Endometrial microvascular endothelial cells (primary cell): ENCODE measurements around the gene HAUS7. TPM values are rescaled to one million over a fixed set of nuclear protein-coding genes. Genes with fewer than 3 reads are reported as not detected.

Source experiments
- in situ Hi-C: cut with HindIII; loops from 2 replicates; pipeline ENCODE4 v1.10.0; 2017; ENCODE audit warnings: low sequenced_read_pairs, low pct_unique_long_range_greater_than_20kb; ENCODE audit errors: inconsistent ontology term
- total RNA-seq: library from RNA; depleted of rRNA; stranded (reverse); fragments of >200 nt; gene quantifications from one replicate; pipeline ENCODE4 v1.2.3, GENCODE V29; 2015; ENCODE audit errors: inconsistent ontology term

The HAUS7 gene
- total RNA-seq, 1 donor from 2014 or later, result 39.3 TPM

GRCh38 chrX:153401133-153401764, 69.1 kb downstream of the HAUS7 start, which contains the start of gene PNMA6E:
PNMA6E (minus strand) TSS chrX:153401350; CDS start chrX:153398849, 2,501 bp downstream.
- in situ Hi-C loops, result no loop called here

DNA sequence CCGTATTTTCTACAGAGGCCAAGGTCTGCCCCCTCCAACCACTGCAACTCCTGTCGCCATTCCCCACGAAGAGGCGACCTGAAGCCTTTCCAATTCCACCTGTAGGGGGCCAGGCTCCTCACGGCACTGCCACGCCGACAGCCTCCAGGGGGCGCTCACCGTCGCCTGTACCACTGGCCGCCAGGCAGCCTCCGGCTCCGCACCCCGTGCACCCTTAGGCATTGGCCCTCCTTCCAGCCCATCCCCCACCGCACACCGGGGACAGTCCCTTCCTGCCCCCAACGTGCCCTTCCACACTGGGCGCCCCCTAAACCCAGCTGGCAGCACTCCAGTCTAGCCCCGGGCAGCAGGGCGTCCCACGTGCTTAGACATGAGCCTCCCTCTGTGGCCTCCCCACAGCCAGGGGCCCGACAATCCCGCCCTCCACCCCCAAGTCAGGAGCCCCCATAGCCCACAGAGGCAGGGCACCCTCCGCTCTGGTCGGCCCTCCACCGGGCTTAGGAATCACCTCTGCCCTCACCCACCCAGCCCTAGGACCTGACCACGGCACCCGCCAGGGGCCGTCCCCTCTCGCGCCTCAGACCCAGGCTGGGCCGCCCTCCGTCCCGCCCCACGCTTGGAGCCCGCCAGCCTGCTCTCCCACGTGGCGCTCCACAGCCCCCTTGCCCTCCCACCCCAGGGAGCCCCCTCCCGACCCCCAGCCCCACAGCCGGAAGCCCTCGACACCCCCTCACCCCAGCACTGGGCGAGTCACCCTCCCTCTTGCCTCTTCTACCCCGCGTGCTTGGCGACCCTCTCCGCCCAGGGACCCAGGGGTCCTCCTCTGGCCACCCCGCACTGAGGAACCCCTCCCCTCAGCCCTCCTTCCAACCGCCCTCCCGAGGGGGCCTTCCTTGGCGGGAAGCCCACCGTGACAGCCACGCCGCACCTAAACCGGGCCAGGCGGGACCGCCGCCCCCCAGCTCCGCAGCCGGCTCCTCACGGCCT, 69.9 kb downstream of the HAUS7 start:
- in situ Hi-C loops, result no loop called here

DNA sequence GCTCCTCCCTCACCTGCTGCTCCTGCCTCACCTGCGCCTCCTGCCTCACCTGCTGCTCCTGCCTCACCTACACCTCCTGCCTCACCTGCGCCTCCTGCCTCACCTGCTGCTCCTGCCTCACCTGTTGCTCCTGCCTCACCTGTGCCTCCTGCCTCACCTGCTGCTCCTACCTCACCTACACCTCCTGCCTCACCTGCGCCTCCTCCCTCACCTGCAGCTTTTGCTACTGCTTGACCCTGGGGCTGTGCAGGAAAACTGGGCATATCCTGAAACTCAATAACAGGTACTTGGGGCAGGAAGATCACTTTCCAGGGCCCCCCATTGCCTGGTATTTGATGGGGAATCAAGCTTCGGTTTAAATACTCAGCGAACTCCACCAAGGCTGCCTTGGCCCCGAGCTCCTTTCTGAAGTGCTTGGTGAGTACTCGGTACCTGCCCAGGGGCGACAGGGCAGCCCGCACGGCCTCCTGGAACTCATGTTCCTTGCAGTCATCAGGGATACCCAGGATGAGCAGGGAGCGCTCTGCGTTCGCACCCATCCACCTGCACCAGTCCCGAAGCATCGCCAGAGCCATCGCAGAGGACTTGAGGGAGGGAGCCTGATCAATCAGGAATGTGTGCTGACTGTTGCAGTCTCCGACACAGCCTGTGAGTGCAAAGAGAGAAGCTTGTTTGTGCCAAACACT, 72.0 kb downstream of the HAUS7 start:
- in situ Hi-C loops, result no loop called here

Other genes starting within 250 kb of the HAUS7 start
- not detected for gene PNMA6F, start 148.8 kb downstream of the HAUS7 start, total RNA-seq
- gene ZNF275, start 136.4 kb downstream of the HAUS7 start, total RNA-seq, result 4.7 TPM
- not detected for gene PNMA6E, start 69.2 kb downstream of the HAUS7 start, total RNA-seq
- 1.3 TPM for gene ZFP92, start 59.1 kb downstream of the HAUS7 start, total RNA-seq
- gene TREX2, start 24.5 kb downstream of the HAUS7 start, total RNA-seq, result 0.56 TPM
- 2.9 TPM for gene BGN, start 24.4 kb upstream of the HAUS7 start, total RNA-seq
- gene ATP2B3, start 47.1 kb upstream of the HAUS7 start, total RNA-seq, result not detected
- 52.3 TPM for gene CCNQ, start 128.6 kb upstream of the HAUS7 start, total RNA-seq
- not detected for gene DUSP9, start 176.6 kb upstream of the HAUS7 start, total RNA-seq
- not detected for gene PNCK, start 203.2 kb upstream of the HAUS7 start, total RNA-seq
- gene SLC6A8, start 217.3 kb upstream of the HAUS7 start, total RNA-seq, result 2.6 TPM